ENCODE measurements around the gene ASCL1.
A peak's percentile ranks its signal among the peaks of the same experiment; 100 is the strongest.

ASCL1 gene

GRCh38 chr12:102958073-102958829 is 777 bp downstream of the ASCL1 start:
- DNase-seq (ENCODE audit: low read depth), result peak; percentile 33
- peak overlapping the region; percentile 53 for H3K4me3 ChIP-seq (ENCODE audit: low read length)
- no peak for TF ChIP-seq CTCF (conservative IDR thresholded peaks at IDR 0.05; ENCODE audit: low read length)

GRCh38 chr12:102958830-102959176 is 1.3 kb downstream of the ASCL1 start:
- peak overlapping the region; percentile 35; the same call in 1 of the 2 replicates for H3K4me3 ChIP-seq (ENCODE audit: low read length)
- no peak for TF ChIP-seq CTCF (conservative IDR thresholded peaks at IDR 0.05; ENCODE audit: low read length)
- no peak for DNase-seq (ENCODE audit: low read depth)

GRCh38 chr12:102959391-102959790 is 1.9 kb downstream of the ASCL1 start:
- TF ChIP-seq CTCF (conservative IDR thresholded peaks at IDR 0.05; ENCODE audit: low read length), result no peak
- no peak overlapping the region for H3K4me3 ChIP-seq (ENCODE audit: low read length)
- no peak for DNase-seq (ENCODE audit: low read depth)

- H3K4me3 ChIP-seq (ENCODE audit: low read length), result no peak overlapping the region
- no peak for DNase-seq (ENCODE audit: low read depth)
- no peak for TF ChIP-seq CTCF (conservative IDR thresholded peaks at IDR 0.05; ENCODE audit: low read length)
Observed at GRCh38 chr12:102960766-102961465, 3.4 kb downstream of the ASCL1 start.

GRCh38 chr12:102961466-102961855 is 4.0 kb downstream of the ASCL1 start:
- no peak for DNase-seq (ENCODE audit: low read depth)
- H3K4me3 ChIP-seq (ENCODE audit: low read length), result no peak overlapping the region
- TF ChIP-seq CTCF (conservative IDR thresholded peaks at IDR 0.05; ENCODE audit: low read length), result no peak

- no peak overlapping the region for H3K4me3 ChIP-seq (ENCODE audit: low read length)
- TF ChIP-seq CTCF (conservative IDR thresholded peaks at IDR 0.05; ENCODE audit: low read length), result no peak
- no peak for DNase-seq (ENCODE audit: low read depth)
Observed at GRCh38 chr12:102962532-102962931, 5.1 kb downstream of the ASCL1 start.

- TF ChIP-seq CTCF (conservative IDR thresholded peaks at IDR 0.05; ENCODE audit: low read length), result no peak
- DNase-seq (ENCODE audit: low read depth), result no peak
- H3K4me3 ChIP-seq (ENCODE audit: low read length), result no peak overlapping the region
Observed at GRCh38 chr12:102962986-102963385, 5.5 kb downstream of the ASCL1 start.
